GM12873 (cell line): ENCODE results near the gene TNC.

Source experiments
- TF ChIP-seq, protein P1 (sequence below): IDR thresholded peaks from 2 replicates; pipeline ENCODE4 v1.5.1; 2012; ENCODE audit warnings: low read depth, mild to moderate bottlenecking, moderate library complexity, low read length, control low read depth; ENCODE audit not compliant: insufficient read depth; ENCODE audit errors: missing control alignments

TNC gene

GRCh38 chr9:115157245-115157674 lies 39.3 kb upstream of the TNC start:
- TF ChIP-seq, protein P1, sequence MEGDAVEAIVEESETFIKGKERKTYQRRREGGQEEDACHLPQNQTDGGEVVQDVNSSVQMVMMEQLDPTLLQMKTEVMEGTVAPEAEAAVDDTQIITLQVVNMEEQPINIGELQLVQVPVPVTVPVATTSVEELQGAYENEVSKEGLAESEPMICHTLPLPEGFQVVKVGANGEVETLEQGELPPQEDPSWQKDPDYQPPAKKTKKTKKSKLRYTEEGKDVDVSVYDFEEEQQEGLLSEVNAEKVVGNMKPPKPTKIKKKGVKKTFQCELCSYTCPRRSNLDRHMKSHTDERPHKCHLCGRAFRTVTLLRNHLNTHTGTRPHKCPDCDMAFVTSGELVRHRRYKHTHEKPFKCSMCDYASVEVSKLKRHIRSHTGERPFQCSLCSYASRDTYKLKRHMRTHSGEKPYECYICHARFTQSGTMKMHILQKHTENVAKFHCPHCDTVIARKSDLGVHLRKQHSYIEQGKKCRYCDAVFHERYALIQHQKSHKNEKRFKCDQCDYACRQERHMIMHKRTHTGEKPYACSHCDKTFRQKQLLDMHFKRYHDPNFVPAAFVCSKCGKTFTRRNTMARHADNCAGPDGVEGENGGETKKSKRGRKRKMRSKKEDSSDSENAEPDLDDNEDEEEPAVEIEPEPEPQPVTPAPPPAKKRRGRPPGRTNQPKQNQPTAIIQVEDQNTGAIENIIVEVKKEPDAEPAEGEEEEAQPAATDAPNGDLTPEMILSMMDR, result no peak

DNA sequence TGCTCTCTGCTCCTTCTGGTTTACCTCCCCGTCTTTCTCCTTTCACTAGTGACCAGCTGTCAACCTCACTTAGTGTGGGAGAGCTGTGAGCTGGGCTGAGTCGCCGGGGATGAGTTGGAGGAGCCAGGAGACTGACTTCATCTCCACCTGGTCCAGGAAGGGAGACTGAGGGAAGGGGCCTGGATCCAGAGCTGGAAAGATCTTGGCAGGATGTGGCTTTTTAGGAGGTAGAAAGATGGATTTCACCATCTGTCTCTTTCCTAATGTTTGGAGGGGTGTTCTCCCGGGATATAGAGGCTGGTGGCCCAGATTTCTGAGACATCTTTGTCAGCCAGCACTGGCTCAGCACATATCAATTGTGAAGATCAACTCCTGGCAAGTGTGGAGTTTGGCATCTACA lies 37.1 kb upstream of the TNC start:
- TF ChIP-seq, protein P1, result no peak

DNA sequence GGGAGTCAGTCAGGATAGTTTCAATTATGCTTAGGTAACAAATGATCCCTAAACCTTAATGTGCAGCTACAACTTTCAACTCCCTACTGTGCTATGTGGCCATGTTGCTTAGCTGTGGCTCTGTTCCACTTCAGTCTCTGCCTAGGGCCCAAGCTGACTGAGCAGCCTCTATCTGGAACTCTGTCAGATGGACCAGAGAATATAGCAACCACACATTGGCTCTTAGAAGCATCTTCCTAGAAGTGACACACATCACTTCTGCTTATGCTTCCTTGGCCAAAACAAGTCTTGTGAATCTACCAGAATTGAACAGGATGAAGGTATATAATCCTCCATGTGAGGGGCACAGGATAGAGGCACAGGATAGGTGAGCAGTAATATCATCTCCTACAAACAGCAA lies 36.7 kb upstream of the TNC start:
- TF ChIP-seq, protein P1, result no peak

DNA sequence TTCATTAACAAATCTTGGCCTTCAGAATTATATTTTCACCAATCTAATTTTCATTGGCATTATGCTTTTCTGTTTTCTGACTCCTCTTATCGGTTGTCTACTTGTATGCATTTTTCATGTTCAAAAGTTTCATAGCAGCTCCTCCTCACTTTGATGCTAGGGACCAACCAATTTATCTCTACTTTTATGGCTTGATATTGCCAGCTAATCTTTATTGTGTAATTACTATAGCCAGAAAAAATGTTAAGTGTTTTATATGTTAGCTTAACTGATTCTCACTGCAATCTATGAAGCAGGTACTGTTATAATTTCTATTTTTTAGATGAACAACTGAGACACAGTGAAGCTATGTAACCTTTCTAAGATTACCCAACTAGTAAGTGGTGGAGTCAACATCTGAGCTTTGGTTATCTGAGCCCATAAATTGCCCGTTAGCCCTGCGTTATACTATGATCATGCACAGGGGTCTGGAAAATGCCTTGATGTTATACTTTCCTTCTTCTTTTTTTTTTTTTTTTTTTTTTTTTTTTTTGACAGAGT lies 34.4 kb upstream of the TNC start:
- TF ChIP-seq, protein P1, result no peak

DNA sequence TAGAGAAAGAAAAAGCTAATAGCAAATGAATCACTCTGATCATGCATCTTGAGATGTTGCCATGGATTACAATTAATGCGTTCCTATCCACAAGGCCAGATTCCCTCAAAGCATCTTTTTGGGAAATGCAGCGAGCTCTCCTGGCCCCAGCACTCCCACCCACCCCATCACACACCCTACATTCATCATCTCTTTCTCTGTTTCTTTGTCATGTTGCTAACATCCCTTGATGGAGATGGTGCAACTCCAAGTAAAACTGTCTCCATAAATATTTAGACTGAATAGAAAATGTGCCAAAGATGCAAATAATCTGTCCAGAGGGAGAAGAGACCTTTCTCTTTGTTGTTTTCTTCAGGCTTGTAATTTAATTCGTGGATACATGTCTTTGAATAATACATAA lies 30.8 kb upstream of the TNC start:
- TF ChIP-seq, protein P1, result no peak

- TF ChIP-seq, protein P1, result no peak
These were observed 28.6 kb upstream of the TNC start for GRCh38 chr9:115146581-115147021.

DNA sequence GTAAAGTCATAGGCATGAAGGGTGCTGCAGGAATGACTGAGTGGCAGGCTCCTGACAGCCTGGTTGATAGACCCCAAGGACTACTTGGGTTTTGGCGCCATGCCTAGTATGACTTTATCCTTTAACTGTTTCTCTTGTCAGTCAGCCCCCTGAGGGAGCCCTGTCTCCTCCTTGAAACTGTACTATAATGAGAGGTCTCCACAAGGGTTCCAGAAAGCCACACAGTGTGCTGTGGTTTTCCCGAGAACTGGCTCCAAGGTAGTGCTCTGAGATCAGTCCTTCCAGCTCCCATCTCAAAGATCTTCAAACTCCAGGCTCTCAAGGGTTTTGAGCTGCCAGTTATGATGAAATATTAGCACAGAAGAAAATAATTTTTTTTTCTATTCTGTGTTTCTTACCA lies 26.7 kb upstream of the TNC start:
- TF ChIP-seq, protein P1, result no peak
